ENCODE data around the gene RTCB. TPM values are rescaled to one million over a fixed set of nuclear protein-coding genes. Genes with fewer than 3 reads are reported as not detected.
A peak's percentile ranks its signal among the peaks of the same experiment; 100 is the strongest.
"Not testable (repeated sequence)": the region's sequence is repeated elsewhere in the genome, so short reads cannot be mapped to it uniquely, and the experiment has no call there.

RTCB gene
- total RNA-seq, 4 donors from 2014 or later: 53.7 to 76.4 (median 56.6) TPM

DNA sequence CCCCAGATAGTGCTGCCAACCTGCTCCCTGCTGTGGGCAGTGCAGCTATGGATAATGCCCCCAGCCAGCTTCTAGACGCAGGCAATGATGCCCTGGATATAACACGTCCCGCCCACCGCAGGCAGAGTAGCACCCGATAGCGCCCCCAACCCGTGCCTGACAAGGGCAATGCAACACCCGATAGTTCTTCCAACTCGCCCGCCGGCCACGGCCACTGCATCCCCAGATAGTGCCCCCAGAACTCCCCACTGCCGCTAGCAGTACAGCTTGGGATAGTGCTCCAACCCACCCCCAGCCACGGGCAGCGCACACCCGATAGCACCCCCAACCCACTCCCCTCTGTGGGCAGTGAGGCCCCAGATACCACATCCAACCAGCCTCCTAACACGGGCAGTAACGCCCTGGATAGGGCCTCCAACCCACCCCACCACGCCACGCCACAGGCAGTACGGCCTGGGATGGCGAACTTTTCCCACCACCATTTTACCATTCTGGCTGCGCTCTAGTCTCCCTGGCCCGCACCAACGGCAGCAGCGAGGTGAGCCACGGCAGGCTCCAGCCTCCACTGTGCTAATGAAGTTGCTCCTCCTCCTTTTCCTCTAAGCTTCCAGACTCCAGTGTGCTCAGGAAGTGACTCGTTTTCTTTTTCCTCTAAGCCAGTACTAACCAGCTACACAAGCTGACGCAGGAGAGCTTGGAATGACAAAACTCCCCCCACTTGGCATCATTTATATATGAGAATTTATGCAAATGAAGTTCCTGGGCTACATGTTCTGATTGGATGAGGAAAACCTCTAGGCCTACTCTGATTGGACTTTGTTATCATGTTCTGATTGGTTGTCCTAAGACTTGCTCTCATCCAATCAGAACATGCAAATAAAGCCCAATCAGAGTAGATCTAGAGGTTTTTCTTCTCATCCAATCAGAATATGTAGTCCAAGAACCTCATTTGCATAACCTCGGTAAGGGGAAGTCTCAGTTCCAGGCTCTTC is 57.4 kb downstream of the RTCB start:
- H3K9me3 ChIP-seq: no peaks in the 10 kb centered on the region
- H3K4me1 ChIP-seq: no peaks in the 10 kb centered on the region
- intact Hi-C loops (cut with DNase I; ENCODE audit: low total_unique reads) (no loop called here), in situ Hi-C loops (cut with MboI; ENCODE audit: low sequenced_read_pairs in 4 of 4) (no loop called here)
- TF ChIP-seq POLR2A (IDR thresholded peaks at IDR 0.05) (peak in 1 of 2 donors; percentile 35), CTCF (IDR thresholded peaks at IDR 0.05 in 4 of 5, conservative IDR thresholded peaks at IDR 0.05 in 1 of 5) (no peak)
- H3K27me3 ChIP-seq: no peaks in the 10 kb centered on the region
- DNase-seq: no peak
- peak overlapping the region in 2 of 4 donors; percentile 34 to 41 for H3K4me3 ChIP-seq
- H3K36me3 ChIP-seq: no peaks in the 10 kb centered on the region
- peak in 1 of 2 donors; percentile 51 for ATAC-seq
- H3K27ac ChIP-seq: peak overlapping the region in 2 of 4 donors; percentile 9 to 25

DNA sequence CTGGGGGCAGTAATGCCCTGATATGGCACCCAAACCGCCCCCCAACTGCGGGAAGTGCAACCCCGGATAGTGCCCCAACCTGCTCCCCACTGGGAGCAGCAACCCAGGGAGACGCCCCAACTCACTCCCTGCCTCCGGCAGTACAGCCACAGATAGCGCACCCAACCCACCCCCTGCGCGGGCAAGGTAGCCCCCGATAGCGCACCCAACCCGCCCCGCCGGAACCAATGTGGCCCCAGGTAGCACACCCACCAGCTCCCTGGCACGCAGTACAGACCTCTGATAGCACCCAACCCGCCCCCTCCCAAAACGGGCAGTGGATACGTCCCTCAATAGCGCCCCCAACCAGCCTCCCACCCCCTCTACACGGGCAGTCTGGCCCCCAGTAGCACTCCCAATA is 58.2 kb downstream of the RTCB start:
- Histone ChIP-seq H3K4me1 (no peaks in the 10 kb centered on the region), H3K27me3 (no peaks in the 10 kb centered on the region), H3K27ac (no peak overlapping the region), H3K36me3 (no peaks in the 10 kb centered on the region), H3K9me3 (no peaks in the 10 kb centered on the region), H3K4me3 (peak overlapping the region in 1 of 4 donors; percentile 41)
- in situ Hi-C loops (cut with MboI; ENCODE audit: low sequenced_read_pairs in 4 of 4): no loop called here
- no peak for ATAC-seq
- TF ChIP-seq CTCF (IDR thresholded peaks at IDR 0.05 in 4 of 5, conservative IDR thresholded peaks at IDR 0.05 in 1 of 5) (no peak), POLR2A (IDR thresholded peaks at IDR 0.05) (no peak)
- no peak for DNase-seq
- intact Hi-C loops (cut with DNase I; ENCODE audit: low total_unique reads): no loop called here

- TF ChIP-seq POLR2A (IDR thresholded peaks at IDR 0.05) (no peak), CTCF (IDR thresholded peaks at IDR 0.05 in 4 of 5, conservative IDR thresholded peaks at IDR 0.05 in 1 of 5) (no peak)
- H3K9me3 ChIP-seq: no peaks in the 10 kb centered on the region
- in situ Hi-C loops (cut with MboI; ENCODE audit: low sequenced_read_pairs in 4 of 4) (no loop called here), intact Hi-C loops (cut with DNase I; ENCODE audit: low total_unique reads) (no loop called here)
- DNase-seq (no peak), ATAC-seq (no peak)
- no peaks in the 10 kb centered on the region for H3K36me3 ChIP-seq
- H3K4me3 ChIP-seq: no peak overlapping the region
- H3K4me1 ChIP-seq: no peaks in the 10 kb centered on the region
- H3K27ac ChIP-seq: no peak overlapping the region
- no peaks in the 10 kb centered on the region for H3K27me3 ChIP-seq
These were observed 58.8 kb downstream of the RTCB start for GRCh38 chr22:32353292-32353691.

- H3K27ac ChIP-seq: no peak overlapping the region
- intact Hi-C loops (cut with DNase I; ENCODE audit: low total_unique reads) (no loop called here), in situ Hi-C loops (cut with MboI; ENCODE audit: low sequenced_read_pairs in 4 of 4) (no loop called here)
- H3K4me3 ChIP-seq: no peak overlapping the region
- ATAC-seq (no peak), DNase-seq (no peak)
- H3K4me1 ChIP-seq: no peaks in the 10 kb centered on the region
- no peaks in the 10 kb centered on the region for H3K9me3 ChIP-seq
- H3K36me3 ChIP-seq: no peaks in the 10 kb centered on the region
- TF ChIP-seq CTCF (IDR thresholded peaks at IDR 0.05 in 4 of 5, conservative IDR thresholded peaks at IDR 0.05 in 1 of 5) (no peak), POLR2A (IDR thresholded peaks at IDR 0.05) (no peak)
- no peaks in the 10 kb centered on the region for H3K27me3 ChIP-seq
These were observed 59.4 kb downstream of the RTCB start for GRCh38 chr22:32352681-32353080.

- H3K36me3 ChIP-seq; in situ Hi-C loops (cut with MboI; ENCODE audit: low sequenced_read_pairs in 4 of 4); H3K27ac ChIP-seq; H3K9me3 ChIP-seq; ATAC-seq; H3K4me1 ChIP-seq; DNase-seq; intact Hi-C loops (cut with DNase I; ENCODE audit: low total_unique reads); H3K27me3 ChIP-seq; H3K4me3 ChIP-seq: not testable (repeated sequence)
These were observed 60.2 kb downstream of the RTCB start for GRCh38 chr22:32351875-32352274.
